Activated T-helper 1 cell treated with Interleukin-2 at 50 U/mL for 16 hours (primary cell): ENCODE results near the gene PIH1D2.
"Not testable (repeated sequence)": the region's sequence is repeated elsewhere in the genome, so short reads cannot be mapped to it uniquely, and the experiment has no call there.

Experiments used
- DNase-seq: peaks from one replicate; pipeline ENCODE4 v3.0.0-alpha.2; 2020; ENCODE audit warnings: low read depth

The PIH1D2 gene, protein sequence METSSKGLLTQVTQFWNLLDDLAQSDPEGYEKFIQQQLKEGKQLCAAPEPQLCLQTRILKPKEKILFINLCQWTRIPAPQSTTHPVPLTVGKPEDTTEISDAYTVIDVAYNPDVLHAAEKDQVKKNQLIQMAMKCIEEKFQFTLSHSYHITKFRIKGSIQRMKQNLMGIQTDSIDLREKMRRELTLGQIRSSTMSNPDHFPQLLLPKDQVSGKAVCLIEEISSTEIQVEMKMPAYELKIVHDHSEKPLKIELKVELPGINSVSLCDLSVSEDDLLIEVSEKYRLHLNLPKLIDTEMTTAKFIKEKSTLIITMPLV

GRCh38 chr11:112073941-112074811, at the start of gene PIH1D2, which contains the start of gene NKAPD1:
Gene PIH1D2, minus strand, starts transcription at chr11:112074017. Its CDS starts 843 bp downstream, at chr11:112073174.
Gene NKAPD1, plus strand, starts transcription at chr11:112074299. Its CDS starts 1,276 bp downstream, at chr11:112075575.
- DNase-seq: peak; percentile 56

GRCh38 chr11:112123129-112123528, 49.3 kb upstream of the PIH1D2 start:
- DNase-seq: no peak

DNA sequence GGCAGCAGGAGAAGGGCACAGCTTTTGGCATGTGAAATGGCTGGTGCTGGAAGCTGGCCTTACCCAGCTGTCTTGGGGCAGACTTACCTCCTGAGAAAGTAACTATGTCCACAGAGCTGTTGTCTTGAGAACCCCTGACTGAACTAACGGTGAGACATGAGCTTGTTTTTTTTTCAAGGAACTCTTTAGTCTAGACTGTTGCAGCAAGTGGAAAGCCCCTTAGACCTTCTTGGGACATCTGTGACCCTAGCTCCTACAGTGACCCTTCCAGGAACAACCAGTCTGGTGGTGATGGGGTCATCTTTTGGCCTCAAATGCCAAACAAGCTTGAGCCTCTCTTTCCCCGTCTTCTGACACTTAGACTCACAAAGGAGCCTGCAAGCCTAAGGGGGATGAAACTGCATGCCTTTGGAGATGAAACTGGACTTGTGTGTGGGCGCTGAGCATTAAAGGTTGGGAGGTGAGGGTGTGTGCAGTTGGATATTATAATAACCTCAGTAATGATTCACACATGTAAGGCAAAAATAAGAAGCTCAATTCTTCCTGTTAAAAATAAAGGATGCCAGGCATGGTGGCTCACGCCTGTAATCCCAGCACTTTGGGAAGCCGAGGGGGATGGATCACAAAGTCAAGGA, 48.3 kb upstream of the PIH1D2 start:
- no peak for DNase-seq

DNA sequence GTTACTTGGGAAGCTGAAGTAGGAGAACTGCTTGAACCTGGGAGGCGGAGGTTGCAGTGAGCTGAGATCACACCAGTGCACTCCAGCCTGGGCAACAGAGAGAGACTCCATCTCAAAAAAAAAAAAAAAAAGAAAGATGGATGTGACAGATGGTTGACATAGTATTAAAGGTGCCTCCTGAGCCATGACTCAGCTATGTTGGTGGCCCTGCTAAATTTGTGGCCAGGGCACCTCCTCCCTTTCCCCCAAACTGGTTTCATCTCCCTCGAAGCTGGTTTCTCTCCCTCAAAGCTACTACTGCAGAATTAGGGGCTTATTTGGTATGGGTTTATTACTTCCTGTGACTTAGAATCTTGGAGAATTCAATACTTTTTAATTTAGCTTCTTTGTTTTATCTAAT, 44.4 kb upstream of the PIH1D2 start:
- DNase-seq: no peak

GRCh38 chr11:112115386-112115785, 41.6 kb upstream of the PIH1D2 start:
- no peak for DNase-seq

DNA sequence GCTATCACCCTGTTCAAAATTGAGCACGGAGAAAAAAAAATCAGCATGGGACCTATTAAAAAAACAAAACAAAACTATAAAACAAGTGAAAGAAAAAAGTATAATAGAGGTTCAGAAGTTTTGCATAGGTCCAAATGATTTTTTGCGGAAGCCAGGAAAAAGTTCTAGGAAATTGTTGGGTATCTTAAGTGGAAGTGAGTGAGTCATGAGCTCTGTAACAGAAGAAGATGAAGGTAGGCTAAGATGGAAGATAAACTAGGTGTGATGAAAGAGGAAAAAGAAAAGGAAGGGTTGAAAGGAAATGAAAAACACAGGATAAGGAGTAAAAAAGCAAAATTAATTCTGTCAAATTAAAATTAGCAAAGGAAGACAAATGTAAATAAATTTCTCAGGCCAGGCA, 40.6 kb upstream of the PIH1D2 start:
- no peak for DNase-seq

DNA sequence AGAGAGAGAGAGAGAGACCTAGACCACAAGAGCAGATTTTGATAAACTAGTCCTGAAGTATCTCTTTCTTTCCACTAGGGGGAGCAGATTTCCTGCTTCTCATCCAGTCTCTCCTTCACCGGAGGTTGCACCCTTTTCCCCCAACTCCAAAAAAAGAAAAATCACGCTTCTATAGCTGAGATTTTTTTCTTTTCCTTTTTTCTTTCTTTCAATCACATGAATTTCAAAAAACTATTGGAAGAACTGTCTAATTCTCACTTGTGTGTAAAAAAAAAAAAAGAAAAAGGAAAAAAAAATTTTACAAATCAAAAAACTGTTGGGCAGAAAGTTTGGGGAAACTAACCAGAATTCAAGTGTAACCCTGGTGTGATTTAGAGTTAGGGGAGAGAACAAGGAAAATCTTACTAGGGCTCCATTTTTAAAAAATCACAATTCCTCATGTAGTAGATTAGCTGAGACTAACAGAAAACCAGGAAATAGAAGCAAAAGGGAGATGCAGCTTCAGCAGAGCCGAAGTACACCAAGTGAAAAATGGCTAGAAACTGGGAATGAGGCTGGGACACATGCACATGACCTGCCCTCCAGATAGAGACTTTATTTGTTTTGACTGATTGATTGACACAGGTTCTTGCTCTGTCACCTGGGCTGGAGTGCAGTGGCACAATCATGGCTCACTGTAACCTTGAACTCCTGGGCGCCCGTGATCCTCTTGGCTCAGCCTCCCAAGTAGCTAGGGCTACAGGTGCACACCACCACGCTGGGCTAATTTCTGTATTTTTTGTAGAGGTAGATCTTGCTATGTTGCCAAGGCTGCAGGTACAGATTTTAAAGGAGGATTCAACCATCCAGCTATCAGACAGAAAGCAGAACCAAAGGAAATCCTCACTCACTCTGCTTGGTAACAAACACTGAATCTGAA, 40.0 kb upstream of the PIH1D2 start:
- DNase-seq: no peak

GRCh38 chr11:112106070-112106469, 32.3 kb upstream of the PIH1D2 start:
- no peak for DNase-seq

DNA sequence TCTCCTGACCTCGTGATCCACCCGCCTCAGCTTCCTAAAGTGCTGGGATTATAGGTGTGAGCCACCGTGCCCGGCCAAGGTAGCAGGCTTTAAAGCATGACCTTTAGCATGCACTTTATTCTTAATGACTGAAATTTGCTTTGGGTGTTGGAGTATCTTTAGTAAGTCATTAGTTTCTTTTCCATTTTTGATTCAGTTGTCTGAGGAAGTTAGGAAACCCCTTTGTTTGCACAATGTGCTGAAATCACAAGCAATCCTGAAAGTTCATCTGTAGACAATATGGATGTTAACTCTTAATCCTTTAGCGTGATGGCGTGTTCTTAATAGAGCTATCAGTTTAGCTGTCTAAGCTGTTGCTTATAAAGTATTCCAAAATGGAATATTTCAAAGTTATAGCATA, 29.6 kb upstream of the PIH1D2 start:
- DNase-seq: no peak

- no peak for DNase-seq
Measured at GRCh38 chr11:112100462-112100861, 26.6 kb upstream of the PIH1D2 start.

- no peak for DNase-seq
Measured at GRCh38 chr11:112097734-112098528, 24.1 kb upstream of the PIH1D2 start.

- DNase-seq: no peak
Measured at GRCh38 chr11:112096194-112096593, 22.4 kb upstream of the PIH1D2 start.

DNA sequence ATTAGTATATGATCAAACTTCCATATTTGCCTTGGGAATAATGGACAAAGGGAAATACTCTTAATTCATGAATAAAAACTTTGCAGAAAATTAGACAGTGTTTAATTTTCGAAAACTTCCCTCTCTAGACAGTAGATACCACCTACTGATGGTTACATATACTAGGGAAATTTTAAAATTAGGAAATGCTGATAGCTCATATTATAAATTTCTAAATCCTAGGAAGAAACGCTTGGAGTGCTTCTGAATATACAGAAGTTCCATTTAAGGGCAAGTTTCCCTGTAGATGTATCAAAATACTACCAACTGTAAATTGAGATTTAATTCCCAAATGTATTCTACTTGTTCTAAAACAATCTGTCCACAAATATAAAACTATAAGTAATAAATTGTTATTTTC, 21.5 kb upstream of the PIH1D2 start:
- not testable (repeated sequence) for DNase-seq

GRCh38 chr11:112087212-112087611, 13.4 kb upstream of the PIH1D2 start:
- DNase-seq: no peak

DNA sequence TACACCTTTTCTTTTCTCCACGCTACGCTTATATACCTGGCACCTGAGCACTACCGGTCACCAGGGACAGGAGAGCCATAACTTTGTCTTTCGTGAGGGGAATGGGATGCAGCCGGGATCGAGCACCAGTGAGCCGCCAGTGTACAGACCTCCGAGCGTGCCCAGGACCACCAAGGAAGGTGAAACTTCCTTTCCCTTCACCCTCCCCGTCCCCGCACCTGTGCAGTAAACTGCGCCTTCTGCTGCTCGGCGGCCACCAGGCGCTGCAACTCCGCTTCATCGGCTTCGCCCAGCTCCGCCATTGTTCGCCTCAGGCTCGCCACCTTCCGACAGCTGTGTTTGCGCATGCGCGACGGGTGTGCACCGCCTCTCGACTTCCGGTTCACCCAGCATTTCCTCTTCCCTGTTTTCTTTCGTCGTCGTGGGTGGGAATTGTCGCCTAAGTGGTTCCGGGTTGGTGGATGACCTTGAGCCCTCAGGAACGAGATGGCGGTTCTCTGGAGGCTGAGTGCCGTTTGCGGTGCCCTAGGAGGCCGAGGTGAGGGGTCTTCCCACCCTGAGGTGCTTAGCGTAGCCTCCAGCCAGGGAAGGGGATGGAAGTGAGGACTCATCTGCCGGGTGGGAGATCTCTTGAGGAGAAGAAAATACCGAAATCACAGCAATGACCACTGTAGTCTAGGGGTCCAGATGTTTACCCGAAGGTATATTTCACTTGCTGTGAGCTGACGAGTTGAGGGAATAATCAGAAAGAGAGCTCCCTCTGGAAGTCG, 12.8 kb upstream of the PIH1D2 start, which contains the start of the genes SDHD and TIMM8B:
Gene SDHD (plus strand): TSS at position 452 of the 770 bp plus-strand sequence. CDS start 35 bp downstream, at position 487.
Gene TIMM8B (minus strand): TSS at position 335 of the 770 bp plus-strand sequence. CDS start 33 bp downstream, at position 302.
- peak; percentile 93 for DNase-seq

DNA sequence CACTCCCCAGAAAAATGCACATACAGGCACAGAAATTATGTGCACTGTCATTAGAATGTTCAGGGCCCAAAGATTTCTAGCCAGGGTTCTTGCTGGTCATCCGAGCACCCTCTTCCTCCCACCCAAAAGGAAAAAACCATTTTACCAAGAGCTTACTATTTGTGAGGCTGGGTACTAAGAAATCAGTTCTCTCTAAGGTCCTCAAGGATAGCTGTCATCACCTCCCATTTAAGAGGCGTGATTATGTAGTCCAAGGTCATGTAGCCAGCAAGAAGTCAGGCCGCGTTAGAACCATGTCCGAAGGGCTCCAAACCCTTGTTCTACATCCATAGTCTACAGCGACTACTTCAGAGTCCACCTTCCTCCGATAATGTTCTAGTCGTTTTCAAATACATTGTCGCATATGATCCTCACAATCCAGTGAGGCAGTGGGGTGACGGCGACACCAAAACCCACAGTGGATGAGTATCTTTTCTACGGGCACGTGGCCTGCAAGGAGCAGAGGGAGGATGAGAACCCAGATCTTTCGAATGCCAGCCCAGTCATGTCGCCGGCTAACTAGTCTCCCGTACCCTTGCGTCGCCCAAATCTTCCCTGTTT, 12.1 kb upstream of the PIH1D2 start:
- DNase-seq: no peak

DNA sequence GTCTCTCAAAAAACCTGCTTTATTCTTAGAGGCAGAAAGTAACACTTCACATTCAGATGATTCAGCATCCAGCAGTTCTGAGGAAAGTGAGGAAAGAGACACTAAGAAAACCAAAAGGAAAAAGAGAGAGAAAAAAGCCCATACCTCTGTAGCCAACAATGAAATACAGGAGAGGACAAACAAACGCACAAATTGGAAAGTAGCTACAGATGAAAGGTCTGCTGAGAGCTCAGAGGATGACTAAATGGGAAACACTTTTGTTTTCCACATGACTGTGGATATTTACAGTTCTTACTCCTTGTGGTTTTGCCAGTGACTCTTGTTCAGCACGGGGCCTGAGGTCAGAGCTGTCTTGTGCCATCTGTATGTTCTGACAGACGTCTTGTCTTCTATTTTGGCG, 8.9 kb upstream of the PIH1D2 start:
- DNase-seq: no peak

DNA sequence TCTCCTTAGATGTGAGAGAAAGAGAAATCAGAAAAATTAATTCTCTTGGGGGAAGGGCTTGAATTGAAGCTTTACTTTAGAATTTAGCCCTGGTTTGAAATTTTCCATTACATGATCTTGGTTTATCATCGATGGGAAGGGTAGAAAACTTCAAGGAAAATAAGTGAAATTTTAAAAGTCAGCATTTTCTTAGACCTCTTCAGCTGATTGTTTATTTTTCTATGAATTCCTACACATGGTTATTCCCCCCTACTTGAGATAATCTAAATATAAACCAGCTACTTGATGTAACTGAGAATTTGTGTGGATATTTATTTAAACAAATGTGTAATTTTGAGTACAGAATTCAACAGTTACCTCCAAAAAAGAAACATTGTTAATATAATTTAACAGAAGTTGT, 10.9 kb downstream of the PIH1D2 start:
- no peak for DNase-seq

- no peak for DNase-seq
Measured at GRCh38 chr11:112058103-112058502, 15.7 kb downstream of the PIH1D2 start.
